HG02763 (cell line): ENCODE data around the gene ELF5.

ENCODE experiments used
- ATAC-seq: cut with Tn5 transposase; IDR thresholded peaks from one replicate; pipeline ENCODE4 v1.9.1; 2021; ENCODE audit warnings: mild to moderate bottlenecking, moderate library complexity; ENCODE audit not compliant: unreplicated experiment

Gene ELF5

DNA sequence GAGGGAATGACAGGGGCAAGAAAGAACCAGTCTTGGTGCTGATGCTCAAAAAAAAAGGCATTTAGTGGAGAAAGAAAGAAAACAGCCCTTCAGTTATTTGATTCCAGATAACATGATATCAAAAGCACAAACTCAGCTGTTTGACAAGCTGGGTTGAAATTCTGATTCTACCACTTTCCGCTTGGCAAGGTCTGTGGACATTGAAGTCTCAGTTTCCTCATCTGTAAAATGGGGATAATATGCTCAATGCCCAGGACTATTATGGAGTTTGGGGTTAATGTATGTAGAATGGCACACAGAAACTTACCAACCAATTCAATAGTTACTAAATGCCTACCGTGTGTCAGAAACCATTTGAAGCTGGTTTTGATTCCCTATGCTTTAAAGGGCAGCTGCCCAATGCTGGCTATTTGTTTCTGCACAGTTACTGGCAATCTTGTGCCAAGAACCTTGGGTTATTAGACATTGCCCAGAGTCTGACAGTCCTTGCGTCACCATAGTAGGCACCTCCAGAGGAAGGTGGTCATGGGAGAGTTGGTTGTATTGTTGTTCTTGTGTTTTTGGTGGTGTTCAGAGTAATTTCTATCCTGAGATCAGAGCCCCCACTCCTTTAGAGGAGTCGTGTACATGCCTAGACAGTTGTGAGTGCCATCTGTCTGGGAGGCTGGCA is 19.5 kb downstream of the ELF5 start:
- ATAC-seq = no peak

DNA sequence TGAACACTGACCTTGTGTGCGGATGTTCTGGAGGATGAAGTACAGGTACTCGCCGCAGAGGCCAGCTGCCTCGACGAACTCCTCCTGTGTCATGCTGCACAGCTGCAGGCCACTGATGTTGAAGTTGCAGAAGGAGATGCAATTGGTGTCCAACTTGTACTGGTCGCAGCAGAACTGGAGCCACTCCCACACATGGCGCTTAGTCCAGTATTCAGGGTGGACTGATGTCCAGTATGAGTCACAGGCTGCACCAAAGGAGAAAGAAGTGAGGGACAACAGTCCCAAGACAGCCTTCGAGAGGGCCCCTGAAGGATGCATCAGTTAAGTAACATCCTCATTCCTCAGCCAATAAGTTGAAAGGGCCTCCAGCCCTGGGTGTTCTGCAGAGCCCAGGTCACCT is 20.1 kb downstream of the ELF5 start:
- no peak for ATAC-seq

DNA sequence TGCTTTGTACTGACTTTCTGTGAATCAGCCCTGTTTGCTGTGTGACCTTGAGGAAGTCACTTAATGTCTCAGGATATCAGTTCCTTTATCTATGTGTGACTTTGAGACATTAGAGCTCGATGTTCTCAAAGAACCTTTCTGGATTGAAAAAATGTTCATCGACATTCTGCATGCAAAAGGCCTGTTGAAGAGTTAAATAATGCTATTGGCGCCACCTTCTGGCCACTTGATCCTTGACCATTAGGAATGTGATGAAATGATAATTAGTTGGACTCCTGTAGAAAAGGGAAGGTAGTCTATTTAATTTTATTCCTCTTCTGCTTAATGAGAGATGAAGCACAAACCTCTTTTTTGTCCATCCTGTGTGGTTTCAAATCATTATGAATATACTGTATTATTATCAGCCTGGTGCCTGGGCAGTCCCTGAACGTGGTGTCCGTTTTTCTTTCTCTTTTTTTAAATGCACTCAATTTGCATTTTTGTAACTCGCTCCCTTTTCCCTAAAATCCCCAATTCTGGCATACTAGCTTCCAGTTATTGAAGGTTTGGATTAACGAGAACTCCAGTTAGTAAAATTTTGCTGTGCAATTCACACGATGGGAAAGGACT is 20.7 kb downstream of the ELF5 start:
- ATAC-seq = no peak

DNA sequence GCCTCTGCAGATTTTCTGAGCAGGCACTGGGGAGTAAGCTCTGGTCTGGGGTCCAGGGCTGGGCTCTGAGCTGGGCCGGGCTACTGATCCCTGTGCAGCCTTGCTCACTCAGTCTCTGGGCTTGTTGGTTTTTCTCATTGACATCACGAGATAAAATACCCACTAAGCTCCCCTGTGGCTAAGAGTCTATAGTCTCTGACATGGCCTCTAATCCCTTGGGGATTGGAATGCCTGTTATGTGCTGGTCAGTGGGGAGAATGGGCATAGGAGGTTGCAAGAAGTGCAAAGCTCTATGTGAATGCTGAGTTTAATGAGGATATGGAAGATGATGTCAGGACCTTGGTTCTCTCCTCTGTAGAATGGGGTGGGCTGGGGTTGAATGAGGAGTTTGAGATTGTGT is 23.3 kb downstream of the ELF5 start:
- ATAC-seq = no peak

DNA sequence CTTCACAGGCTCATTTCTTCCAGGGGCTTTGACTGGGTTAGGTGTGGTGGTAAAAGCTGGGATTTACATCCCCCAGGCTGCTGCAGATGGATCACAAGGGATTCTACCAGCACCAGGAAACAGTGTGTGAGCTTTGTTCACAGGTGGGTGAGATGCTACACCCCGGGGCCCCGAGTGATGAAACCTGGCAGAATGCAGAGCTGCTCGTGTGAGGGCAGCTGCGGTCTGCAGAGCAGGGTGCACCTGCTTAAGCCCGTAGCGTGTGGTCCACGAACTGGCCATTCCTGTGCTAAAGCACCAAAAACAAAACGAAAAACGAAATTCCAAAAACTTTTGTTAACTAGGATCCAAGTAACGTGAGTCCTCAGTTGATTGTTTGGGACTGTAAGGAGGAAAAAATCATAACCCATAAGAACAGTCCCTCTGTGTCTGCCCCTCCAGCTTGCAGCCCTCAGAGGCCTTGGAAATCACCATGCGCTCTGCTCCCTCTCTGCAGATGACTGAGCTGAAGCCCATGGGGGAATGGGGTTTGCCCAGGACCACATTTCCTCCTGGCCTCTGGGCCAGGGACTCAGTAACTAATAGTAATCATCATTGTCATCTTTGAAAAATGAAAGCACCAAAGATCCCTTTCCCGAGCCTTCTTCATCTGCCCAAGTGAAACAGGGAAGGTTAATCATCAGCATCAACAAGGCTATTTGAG is 24.6 kb downstream of the ELF5 start:
- ATAC-seq = no peak

DNA sequence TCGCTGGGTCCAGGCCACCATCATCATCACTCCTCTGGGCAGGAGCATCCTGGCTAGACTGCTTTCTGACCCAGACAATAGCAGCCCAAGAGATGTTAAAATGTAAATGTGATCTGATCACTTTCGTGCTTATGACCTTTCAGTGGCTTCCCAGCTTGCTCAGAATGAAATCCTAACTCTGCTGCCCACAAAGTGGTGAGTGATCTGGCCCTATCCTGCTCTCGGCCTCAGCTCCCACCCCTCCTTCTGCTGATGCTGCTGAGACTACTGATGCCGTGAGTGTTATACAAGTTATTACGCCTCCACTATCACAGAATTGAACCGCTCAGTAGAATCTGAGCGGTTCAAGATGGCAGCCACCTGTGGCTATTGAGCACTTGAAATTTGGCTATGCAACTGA is 26.2 kb downstream of the ELF5 start:
- ATAC-seq = no peak

DNA sequence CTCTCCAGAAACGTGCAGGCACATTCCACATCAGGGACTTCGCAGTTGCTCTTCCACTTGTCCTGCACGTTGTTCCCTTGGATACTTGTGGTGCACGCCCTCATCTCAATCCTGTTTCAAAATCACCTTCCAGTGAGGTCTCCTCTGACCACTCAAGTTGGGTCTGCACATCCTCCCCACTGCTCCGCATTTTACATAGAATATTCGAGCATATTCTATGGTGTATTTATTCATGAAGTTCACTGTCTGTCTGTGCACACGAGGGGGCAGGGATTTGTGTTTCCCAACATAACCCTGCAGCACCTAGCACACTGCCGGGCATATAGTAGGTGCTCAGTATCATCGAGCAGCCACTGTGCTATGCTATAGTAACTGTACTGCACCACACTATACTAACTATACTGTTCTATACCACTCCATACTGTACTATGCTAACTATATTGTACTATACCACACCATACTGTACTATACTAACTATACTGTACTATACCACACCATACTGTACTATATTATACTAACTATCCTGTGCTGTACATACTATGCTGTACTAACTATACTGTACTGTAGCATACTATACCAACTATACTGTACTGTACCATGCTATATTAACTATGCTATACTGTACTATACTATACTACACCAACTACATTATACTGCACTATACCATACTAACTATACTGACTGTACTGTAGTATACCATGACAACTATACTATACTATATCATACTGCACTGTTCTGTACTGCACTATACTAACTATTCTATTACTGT is 30.3 kb downstream of the ELF5 start:
- ATAC-seq = no peak

DNA sequence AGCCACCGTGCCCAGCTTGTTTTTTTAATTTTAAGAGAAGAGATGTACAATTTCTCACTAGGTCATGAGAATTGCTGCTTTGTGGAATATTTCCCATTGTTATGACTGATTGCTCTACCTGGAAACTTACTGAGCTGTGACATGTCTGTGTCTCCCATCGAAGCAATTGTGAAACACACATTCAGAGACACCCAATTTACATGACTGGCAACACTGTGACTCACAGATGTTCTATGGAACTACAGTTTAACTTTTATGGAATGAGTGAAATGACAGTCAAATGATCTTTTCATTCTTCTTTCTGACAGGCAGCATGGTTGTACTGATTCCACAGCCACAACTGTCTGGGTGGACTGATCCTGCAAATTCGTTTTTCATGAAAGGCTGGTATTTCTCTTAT is 32.3 kb downstream of the ELF5 start:
- ATAC-seq = no peak

DNA sequence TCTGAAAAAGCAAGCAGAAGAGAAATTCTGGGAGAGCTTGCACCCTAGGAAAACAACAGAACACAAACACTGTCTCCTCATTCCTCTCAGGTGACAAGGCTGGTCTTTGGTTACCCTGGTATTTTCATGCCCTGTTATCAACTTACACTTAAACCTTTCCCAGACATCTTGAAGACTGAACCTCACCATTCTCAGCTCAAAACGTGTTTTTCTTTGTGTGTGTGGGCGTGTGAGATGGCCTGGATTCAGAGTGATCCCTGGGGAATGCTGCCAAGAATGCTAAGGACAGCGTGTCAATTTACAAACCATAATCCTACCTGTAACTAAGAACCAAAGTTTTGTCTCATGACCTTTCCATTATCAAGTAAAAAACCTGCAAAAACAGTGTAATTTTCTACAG is 33.3 kb downstream of the ELF5 start:
- ATAC-seq = no peak

DNA sequence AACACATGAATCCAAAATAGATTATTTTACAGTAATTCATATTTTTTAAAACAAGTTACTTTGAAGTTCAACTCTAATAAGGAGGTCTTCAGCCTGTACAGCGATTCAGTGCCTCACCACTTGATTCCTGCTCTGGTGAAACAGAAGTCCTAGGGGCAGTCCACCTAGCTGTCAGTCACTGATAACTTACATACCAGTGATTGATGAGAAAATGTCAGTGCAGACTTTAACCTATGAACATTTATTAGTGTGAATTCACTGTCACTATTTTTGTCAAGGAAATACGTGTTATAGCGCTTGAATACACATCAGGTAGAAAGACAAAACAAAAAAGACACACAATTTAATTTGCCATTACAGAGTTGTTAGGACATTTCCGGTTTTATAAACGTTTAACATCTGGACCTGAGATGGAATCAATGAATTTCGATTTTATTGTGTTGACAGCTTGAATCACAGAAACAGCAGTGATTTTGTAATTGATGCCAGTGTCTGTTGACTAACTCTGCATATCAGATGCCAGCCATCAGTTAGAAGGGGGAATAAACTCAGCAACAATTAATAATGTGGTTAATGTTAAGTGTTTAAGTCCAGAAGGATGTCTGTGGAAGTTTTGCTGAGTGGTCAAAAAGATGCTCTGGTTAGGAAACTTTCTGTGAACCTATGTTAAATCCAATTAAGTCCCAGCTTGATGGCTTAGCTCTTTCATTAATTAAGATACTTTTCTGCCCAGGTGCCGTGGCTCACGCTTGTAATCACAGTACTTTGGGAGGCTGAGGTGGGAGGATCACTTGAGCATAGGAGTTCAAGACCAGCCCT is 34.5 kb downstream of the ELF5 start:
- ATAC-seq = no peak

DNA sequence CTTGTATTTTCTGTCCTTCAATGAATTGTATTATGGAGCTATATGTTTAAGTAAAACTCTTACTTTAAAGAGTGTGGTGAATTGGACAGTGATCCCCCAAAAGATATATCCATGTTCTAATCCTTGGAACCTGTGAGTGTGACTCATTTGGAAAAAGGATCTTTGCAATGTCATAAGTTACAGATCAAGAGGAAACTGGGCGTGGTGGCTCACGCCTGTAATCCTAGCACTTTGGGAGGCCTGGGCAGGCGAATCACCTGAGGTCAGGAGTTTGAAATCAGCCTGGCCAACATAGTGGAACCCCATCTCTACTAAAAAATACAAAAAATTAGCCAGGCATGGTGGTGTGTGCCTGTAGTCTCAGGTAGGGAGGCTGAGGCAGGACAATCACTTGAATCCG is 36.7 kb downstream of the ELF5 start:
- ATAC-seq = no peak

DNA sequence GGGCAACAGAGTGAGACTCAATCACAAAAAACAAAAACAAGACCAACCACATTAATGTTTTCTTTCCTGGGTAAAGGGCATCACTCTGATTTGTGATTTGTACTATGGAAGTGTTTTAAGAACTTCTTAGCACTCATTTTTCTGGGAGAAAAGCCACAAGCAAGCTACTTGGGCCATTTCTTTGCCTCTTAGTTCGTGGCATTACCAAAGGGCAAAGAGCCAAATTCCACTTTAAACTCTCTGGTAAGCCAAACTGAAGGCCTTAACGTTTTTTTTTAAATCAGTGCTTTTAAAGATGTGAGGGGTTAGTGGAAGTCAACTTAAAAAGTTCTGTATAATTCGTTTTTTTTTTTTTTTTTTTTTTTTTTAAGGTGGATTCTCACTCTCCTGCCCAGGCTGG is 37.9 kb downstream of the ELF5 start:
- no peak for ATAC-seq

DNA sequence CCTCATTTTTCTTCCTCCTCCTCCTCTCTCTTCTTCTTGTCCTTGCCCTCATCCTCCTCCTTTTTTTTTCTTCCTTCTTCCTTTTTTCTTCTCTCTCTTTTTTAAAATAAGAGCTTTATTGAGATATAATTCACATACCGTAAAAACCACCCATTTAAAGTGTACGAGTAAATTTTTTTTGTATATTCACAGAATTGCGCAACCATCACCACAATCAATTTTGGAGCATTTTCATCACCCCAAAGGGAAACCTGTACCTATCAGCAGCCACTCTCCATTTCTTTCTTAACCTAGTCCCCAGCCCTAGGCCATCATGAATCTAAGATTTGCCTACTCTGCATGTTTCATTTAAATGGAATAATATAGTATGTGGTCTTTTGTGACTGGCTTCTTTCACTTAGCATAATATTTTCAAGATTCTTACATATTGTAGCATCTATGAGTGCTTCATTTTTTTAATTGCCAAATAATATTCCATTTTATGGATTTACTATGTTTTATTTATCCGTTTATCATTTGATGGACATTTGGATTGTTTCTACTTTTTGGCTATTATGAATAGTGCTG is 39.9 kb downstream of the ELF5 start:
- no peak for ATAC-seq

DNA sequence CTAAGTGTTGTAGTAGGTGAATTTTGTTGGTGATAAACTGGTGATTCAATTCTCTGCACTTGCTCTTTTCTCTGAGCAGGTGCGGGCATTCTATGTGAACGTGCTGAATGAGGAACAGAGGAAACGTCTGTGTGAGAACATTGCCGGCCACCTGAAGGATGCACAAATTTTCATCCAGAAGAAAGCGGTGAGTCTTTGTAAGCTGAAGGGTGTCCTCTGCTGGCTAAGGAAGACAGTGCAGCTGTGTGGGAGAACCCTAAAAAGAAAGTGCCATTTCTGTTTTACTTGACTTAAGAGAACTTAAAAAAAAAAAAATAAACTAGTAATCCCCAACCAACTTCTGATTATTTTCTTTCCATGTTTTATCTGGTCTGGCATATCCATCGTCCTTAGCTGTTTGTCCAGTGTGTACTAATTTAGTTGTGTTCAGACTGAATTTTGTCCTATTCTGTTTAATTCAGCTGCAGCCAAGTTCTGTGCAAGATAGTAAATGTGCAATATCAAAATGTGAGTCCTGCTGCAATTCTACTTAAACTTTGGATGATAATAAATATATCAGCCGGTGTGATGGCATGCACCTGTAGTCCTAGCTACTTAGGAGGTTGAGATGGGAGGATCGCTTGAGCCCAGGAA is 45.3 kb downstream of the ELF5 start:
- no peak for ATAC-seq

DNA sequence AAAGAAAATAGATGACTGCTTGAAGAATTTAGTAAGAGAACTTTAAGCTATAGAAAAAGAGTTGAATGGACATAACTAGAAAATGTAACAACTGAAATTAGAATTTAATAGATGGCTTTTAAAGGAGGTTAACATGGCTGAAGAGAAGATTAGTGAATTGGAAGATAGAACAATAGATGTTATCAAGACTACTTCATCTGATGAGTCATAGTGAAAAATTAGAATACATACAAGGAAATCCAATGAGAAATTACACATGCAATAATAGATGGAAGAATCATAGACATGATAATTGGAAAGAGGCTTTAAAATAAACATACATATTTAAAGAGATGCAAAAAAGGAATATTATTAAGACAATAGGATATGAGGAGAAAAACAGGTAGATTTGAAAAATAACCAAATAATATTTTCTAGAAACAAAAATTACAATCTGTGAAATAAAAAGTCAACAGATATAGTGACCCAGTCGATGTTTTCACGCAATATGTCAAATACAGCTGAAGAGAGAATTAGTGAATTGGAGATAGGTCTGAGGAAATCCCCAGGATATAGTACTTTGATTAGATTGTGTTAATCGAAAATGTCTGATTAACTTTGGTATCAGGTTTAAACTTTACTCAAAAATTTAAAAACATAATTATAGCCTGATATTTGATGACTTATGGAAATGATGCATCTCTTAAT is 46.6 kb downstream of the ELF5 start:
- no peak for ATAC-seq

DNA sequence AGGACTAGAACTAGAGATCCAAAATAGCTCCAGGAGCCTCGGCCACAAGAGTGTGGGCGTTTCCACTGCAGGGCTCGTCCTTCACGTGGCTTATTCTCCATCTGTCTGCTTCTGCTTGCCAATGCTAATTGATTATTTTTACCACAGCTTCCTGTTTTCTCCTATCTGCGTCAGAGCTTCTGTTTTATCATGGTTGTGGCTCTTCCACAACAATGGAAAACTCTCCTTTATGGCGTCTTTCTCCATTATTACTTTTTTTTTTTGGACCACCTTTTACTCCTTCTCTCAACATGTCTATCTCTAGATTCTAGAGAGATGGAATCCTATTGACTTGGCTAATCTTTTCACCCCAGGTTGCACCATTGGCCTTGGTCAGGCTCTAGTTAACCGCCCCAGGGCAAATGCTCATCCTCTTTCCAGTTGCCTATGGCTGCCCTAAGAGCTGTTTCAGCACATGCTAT is 49.0 kb downstream of the ELF5 start:
- no peak for ATAC-seq

DNA sequence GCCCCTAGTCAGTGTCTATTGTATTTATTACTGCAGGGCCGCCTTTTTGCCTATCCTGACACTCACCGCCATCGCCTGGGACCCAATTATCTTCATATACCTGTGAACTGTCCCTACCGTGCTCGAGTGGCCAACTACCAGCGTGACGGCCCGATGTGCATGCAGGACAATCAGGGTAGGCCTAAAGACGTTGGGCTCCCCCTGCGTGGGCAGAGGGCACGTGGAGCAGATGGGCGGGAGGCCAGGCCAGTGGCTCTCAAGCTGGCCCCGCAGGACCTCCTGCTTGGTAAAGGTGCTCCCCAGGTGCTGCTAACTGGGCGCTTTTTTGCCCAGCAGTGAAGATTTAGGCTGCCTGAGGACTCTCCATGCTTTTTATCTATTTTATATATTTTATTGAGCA is 52.4 kb downstream of the ELF5 start:
- no peak for ATAC-seq

DNA sequence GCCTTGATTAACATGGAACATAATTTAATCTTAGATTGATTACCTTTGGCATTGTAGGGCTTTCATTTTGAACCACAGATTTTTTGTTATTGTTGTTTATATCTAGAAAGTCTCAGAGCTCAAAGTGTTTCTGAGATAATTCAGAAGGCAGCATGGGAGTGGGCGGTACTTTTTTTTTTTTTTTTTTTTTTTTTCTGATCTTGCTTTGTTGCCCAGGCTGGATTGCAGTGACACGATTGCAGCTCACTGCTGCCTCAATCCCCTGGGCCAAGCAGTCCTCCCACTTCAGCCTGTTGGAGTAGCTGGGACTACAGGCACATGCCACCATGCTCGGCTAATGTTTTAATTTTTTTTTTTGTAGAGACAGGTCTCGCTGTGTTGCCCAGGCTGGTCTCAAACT is 53.3 kb downstream of the ELF5 start:
- ATAC-seq = no peak

DNA sequence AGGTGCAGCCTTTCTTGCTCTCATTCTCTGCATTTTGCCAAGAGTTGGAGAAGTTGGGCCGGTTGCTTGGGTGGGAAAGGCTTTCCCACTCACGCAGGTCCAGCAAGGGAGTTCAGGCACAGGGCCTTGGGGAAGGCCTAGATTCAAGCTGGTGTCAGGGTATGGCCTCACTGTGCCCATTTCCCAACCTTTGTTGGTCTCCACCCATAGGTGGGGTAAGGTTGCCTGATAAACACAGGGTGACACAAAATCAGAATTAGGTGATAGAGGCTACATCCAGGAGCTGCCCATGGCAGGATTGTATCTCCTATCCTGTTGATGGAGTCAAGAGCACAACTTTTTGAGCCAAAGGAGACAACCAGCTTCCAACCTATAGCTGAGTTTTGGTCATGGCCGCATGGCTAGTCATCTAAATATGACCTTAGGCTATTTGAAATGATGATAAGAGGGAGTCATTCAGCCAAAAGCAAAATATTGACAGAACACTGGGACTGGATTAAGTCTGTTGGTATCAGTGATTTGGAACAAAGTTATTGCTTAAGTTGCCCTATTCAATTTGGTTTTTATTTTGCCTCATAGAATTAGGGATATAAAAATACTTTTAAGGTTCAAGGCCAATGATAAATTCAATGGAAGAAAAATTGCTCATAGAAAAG is 54.0 kb downstream of the ELF5 start:
- ATAC-seq = no peak
